GM21381 (cell line): Measurements from ENCODE around the gene ERICH6.
A peak's percentile ranks its signal among the peaks of the same experiment; 100 is the strongest.
"Not testable (repeated sequence)": the region's sequence is repeated elsewhere in the genome, so short reads cannot be mapped to it uniquely, and the experiment has no call there.

ENCODE experiments used
- ATAC-seq: cut with Tn5 transposase; IDR thresholded peaks from one replicate; pipeline ENCODE4 v1.9.1; 2021; ENCODE audit warnings: mild to moderate bottlenecking, moderate library complexity; ENCODE audit not compliant: unreplicated experiment

Gene ERICH6

DNA sequence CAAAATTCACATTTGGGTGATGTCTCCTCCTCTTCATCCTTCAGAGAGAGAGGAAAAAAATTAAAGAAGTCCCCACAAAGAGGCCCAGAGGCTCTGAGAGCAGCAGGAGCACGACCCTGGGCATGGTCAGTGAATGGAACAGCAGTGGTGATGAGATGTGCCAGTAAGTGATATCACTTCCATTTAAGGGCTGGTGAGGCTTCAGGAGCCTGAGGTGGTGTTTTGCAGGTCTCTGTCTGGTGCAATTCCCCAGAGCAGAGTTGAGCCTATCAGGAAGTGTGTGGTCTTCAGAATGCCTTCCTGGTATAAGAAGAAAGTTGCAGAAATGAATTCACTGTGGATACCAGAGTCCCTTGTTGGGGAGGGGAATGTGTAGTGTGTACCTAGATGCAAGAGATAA lies 21.4 kb downstream of the ERICH6 start:
- no peak for ATAC-seq

DNA sequence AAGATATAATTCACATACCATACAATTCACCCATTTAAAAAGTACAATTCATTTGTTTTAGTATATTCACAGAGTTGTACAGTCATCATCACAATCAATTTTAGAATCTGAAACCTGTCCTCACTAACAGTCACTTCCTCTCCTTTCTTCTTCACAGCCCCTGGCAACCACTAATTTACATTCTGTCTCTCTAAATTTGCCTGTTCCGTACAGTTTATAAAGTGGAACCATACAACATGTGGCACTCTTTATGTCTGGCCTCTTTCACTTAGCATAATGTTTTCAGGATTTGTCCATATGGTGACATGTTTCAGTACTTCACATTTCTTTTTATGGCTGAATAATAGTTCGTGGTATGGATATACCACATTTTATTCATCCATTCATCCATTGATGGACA lies 22.7 kb downstream of the ERICH6 start:
- ATAC-seq = peak; percentile 96

DNA sequence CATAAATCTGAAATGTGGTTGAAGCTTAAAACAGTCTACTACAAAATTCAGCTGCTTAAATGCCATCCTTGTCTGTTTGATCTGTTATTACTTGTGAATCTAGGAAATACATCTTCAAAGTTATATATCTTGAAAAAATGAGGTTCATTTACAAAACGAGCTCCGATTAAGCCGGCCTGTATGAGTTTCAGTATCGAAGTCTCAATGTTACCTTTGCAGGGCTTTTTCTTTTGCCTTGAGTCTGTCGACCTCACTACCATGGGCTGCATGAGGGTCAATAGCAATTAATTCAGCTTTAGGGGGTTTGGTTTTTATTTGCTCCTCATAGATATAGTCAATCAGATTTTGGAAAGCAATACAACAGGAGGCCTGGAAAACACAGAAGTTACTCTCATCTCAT lies 23.2 kb downstream of the ERICH6 start:
- peak; percentile 25 for ATAC-seq

DNA sequence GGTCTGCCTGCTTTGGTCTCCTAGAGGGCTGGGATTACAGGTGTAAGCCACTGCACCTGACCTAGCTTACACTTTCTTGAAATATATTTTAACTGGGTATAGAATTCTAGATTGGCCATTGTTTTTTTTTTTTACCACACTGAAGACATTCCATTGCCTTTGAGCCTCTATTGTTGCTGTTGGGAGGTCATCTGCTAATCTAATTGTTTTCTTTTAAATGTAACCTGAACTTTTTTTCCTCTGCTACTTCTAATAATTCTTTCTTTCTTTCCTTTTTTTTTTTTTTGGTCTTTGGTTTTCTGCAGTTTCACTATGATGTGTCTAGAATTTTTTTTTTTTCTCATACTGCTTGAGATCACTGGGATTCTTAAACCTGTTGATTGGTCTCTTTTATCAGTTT lies 28.1 kb downstream of the ERICH6 start:
- ATAC-seq = no peak

DNA sequence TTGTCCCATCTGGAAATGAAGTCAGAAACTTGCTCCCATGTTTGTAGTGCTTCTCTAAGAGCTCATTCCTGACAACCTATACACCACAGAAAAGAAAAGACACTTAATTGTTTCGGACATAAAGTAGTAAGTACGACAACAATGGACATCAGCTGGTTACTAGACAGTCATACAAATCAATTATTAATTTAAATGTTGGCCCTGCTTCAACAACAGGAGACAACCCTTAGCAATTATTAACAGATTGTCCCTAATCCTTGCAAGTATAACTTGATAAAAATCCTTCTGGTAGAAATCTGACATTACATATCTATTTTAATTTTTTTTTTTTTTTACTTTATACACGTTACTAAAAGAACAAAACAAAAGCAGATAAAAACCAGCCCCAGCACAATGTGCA lies 29.8 kb downstream of the ERICH6 start:
- no peak for ATAC-seq

DNA sequence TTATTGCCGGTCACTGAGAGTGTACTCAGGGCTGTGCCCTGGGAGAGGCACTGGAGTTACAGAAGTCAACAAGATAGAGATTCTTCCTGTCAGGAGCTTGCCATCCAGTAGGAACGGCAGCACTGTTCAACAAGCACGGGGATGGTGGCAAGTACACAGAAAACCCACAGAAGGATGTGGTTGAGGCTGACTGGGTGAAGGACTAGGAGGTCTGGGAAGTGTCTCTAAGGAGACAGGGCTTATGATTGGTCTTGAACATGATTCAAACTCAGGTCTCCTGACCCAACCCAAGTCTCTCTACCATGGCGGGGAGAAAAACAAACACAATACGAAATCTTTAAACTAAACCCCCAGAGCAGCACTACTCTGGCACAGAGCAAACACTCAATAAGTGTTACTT lies 37.6 kb downstream of the ERICH6 start:
- no peak for ATAC-seq

DNA sequence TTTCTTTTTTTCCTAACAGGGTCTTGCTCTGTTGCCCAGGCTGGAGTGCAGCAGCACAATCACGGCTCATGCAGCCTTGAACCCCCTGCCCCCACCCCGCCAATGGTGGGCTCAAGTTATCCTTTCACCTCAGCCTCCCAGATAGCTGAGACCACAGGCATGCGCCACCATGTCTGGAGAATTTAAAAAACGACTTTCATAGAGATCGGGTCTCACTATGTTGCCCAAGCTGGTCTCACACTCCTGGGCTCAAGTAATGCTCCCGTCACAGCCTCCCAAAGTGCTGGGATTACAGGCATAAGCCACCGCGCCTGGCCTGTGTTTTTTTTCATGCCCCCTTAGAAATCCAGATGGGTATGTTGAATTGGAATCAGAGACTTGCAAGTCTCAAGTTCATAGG lies 40.3 kb downstream of the ERICH6 start:
- ATAC-seq = no peak

DNA sequence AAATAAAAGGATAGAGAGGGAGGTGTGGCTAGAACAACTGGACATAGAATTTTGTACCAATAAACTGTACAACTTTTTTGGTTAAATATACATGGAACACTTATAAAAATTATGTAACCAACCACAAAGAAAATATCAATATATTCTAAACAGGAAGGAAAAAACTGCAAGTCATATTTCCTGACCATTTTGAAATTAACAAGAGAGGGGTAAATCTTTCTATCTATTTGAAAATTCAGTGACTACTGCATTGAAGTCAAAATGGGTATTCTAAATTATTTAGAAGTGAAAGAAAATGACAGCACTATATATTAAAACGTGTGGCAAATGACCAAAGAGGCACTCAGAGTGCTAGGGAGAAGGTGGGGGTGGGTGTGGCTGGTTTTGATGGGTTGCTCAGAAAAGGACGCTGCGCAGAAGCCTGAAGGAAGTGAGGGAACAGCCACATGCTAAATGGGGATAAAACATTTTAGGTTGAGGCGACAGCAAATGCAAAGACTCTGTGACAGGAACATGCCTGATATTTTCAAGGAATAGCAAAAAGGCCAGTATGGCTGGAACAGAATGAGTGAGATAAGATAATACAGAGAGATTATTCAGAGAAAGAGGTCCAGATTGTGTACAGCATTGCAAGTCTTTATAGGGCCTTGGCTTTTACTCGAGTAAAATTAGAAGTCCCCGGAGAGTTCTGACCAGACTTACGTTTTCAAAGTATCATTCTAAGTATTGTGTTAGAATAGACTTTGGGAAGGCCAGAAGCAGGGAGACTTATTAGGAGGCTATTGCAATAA lies 41.1 kb downstream of the ERICH6 start:
- no peak for ATAC-seq

DNA sequence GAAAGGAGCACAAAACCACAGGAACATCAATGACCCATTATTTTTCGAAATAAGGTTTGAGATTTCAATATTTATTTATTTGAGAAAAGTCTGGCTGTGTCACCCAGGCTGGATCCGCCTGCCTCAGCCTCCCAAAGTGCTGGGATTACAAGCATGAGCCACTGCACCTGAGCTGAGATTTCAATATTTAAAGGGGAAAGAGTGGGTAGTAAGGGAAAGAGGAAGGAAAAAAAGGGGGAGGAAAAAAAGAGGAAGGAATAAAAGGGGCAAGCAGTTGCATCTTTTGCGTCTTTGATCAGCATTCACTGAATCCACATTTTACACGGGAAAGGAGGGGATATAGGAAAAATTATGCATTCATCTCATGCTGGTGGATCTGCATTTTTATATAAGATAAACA lies 47.4 kb downstream of the ERICH6 start:
- ATAC-seq = no peak

DNA sequence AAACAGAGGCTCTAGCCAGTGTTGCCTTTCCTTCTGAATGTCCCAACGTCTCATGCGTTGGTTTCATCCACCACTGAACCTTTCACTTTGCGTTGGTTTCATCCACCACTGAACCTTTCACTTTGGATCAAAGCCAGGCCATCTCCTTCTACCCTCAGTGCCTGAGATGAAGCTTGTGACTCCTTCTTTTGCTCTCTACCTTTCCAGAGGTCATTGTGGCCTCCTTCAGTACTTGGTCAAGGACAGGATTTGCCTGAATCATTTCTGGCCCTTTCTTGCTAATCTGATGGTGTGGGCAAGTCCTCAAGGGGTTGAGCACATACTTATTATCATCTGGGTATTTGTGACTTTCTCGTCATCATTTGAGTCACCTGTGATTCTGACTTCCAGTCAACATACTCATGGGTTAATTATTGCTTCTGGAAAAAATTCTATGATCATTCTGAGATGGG lies 50.6 kb downstream of the ERICH6 start:
- peak; percentile 78 for ATAC-seq

DNA sequence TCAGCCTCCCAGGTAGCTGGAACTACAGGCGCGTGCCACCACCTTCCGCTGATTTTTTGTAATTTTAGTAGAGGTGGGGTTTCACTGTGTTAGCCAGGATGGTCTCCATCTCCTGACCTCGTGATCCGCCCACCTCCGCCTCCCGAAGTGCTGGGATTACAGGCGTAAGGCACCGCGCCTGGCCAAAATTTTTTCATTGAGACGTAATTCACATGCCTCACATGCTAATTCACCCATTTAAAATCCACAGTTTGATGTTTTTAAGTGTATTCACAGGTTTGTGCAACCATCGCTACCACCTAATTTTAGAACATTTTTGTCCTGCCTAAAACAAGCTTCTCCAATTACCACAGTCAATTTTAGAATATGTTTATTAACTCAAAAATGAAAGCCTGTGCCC lies 63.5 kb downstream of the ERICH6 start:
- no peak for ATAC-seq

DNA sequence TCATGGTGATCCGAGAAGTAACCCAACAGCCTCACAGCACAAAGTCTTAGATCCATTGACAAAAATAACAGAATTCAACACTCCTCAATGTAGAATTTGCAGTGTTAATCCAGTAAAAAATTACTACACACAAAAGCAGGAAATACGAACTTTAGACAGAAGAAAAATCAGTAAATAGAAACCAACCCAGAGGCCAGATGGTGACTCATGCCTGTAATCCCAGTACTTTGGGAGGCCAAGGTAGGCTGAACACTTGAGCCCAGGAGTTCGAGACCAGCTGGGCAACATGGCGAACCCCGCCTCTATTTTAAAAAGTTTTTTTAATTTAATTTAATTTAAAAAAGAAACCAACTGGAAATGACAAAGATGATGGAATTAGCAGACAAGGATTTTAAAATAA lies 64.5 kb downstream of the ERICH6 start:
- no peak for ATAC-seq

DNA sequence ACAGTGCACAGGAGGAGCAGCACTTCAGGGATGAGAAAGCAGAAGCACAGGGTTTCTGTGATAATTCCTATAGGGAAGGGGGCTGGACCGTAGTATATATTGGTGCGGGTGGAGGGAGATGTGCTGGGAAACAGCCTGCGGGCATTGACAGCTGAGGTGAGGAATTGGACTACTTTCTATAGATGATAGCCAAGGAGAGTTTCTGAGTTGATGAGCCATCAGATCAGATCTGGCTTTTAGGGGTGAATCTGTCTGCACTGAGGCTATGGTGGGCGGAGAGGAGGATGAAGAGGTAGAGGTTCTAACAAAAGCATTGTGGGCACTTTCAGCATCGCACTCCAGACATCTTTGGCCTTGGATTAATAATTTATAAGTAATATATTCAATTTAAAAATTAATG lies 67.5 kb downstream of the ERICH6 start:
- no peak for ATAC-seq

DNA sequence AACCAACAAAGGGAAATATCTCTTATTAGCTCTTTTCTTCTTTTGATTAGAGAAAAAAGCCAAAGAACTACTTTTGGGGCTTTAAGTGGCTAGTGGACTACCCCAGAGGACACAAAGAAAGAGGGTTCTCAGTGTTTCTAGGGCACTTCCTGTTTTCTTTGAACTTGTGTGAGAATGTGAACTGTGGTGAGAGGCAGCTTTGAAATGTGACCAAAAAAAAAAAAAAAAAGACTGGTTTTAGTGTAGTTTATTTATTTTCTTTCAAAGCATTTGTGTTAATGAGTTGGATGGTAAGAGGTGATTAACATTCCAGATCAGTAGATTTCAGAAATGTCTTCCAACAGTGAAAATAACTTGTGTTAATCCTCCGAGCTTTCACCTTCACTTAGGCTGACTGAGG lies 68.2 kb downstream of the ERICH6 start:
- ATAC-seq = peak; percentile 71

DNA sequence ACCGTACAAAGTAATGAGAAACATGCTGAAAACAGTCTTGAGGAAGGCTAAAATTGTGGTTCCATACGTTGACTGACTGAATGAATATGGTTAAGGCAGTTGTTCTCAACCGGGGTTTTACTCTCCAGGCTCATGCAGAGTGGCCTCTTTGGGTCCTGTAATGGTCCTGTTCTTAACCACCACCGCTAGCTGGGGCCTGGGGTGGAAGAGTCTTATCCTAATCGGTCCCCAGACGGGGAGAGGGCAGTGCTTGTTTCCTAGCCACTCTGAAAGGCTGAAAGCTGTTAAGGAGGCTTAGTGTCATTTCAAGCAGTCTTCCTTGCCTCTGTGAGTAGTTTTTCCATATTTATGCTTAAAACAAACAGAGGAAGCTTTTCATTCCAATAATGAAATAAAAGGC lies 68.6 kb downstream of the ERICH6 start:
- ATAC-seq = no peak

DNA sequence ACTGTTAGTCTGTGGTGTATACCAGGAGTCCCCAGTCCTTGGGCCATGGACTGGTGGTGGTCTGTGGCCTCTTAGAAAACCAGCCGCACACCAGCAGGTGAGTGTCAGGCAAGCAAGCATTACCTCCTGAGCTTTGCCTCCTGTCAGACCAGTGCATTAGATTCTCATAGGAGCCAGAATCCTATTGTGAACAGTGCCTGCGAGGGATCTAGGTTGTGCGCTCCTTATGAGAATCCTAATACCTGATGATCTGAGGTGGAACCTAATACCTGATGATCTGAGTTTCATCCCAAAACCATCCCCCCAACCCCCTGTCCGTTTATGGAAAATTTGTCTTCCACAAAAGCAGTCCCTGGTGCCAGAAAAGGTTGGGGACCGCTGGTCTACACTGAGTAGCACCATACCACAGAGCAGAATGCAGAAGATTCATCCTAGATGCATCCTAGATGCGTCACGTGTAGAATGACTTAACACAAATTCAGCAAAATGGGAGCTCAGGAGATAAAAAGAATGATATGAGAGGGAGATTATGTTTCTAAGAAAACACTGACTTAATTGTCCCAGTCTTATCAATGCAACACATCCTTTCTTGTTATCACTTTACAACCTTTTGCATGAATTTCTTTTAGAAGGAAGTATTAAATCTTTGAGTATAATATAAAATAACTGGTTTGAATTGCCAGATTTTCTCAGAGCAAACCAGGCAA lies 72.1 kb downstream of the ERICH6 start:
- no peak for ATAC-seq

DNA sequence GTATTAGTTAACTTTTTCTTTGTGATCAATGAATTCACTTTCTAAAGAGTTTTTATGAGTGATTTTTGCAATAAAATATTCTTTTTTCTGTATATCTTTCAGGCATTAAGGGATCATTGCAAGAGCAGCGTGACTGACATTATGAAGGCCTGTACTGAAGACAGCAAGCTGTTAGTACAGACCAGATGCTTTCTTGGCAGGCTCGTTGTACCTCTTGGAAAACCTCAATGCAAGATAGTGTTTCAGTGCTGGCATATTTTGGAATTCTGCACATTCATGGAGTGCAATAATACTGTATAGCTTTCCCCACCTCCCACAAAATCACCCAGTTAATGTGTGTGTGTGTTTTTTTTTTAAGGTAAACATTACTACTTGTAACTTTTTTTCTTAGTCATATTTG lies 76.2 kb downstream of the ERICH6 start:
- no peak for ATAC-seq

DNA sequence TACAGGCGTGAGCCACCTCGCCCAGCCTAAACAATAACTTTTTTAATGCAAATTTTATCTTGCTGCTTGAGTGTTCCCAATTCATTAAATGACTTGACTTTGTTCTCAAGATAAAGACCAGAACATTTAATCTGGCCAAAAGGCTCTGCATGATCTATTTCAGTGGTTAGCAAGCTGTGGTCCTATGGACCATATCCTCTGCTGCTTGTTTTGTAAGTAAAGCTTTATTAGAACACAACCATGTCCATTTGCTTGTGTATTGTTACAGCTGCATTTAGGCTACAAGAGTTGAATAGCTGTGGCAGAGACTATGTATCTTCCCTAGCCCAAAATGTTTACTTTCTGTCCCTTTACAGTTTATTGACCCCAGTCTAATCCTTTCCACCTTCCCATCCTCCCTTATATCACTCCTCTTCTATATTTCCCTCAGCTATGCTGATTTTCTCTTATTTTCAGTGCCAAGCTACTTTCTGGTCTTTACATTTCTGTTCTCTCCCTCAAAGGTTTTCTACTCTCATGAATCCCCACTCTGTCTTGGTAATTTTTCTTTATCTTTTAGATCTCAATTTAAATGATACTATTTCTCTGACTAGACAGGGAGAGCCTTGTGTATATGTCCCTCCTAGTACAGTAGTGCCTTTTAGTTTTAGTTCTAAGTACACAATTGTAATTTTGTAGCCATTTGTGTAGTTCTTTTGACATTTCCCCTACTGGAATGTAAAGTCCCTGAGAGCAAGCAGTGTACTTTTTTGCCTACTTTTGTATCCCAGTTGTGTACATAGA lies 77.4 kb downstream of the ERICH6 start:
- ATAC-seq = no peak

DNA sequence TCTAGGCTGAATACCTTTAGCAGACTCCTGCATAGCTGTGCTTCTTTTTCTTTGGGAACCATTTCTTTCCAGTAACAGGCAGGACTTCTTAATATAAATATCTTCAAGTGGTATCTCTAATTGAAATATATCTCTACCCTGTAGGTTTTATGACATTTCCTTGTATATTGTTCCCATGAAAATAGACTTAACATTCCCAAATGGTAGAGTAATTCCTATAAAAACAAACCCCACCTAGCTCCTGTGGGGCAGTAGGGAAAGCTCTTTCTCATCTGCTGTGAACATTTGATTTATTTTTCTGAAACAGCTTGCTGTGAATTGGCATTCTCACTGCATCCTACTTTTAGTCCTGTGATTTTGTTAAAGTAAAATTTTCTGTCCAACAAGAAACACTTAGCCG lies 79.8 kb downstream of the ERICH6 start:
- ATAC-seq = no peak

DNA sequence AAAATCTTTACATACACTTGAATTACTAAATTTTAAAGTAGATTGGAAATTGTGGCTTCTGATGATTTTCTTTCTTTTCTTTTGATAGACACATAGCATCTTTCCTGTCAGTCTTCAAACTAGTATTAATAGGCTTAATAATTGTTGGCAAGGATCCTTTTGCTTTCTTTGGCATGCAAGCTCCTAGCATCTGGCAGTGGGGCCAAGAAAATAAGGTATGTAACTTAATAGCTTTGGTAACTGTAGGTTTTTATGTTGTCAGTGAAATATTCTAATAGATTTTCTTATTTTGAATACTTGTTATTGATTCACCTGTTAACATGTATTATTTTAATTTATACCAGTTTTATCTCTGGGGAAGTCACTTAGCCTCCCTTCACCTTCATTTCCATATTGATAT lies 80.8 kb downstream of the ERICH6 start:
- ATAC-seq = not testable (repeated sequence)

DNA sequence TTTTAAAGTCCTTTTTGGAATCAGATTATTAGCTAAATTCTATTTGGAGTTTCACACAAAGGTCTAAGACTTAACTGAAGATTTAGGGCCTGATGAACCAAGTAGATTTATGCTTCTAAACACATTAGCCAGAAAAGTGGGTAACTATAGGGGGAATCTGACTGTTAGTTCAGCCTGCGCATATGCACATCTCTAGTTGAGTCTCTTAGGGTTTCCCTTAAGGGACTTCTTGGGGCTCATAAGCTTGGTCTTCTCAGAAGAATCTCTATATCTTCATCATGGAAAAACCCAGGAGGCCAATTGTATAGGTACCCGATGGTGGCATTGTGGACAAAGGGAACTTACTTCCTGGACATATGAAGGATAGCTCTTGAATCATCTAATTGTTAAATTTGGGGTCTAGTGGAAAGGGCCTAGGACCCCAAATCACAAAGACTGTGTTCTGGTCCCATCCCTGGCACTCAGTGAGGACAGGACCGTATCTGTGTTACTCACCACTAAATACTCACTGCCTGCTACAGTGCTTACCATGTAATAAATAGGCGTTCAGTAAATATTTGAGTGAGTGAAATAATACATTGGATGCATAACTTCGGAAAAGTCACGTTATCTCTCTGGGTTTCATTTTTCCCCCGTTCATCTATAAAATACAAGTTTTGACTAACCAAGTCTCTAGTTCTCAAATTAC lies 83.6 kb downstream of the ERICH6 start:
- no peak for ATAC-seq
